Raji (cell line): ENCODE results near the gene PRLR.

Experiments
- POLR2A ChIP-seq: IDR thresholded peaks from 2 replicates; pipeline ENCODE4 v1.6.1; 2011; ENCODE audit warnings: low read depth, low read length, control low read depth; ENCODE audit not compliant: insufficient read depth

Gene PRLR

GRCh38 chr5:35135239-35135700 is 95.0 kb downstream of the PRLR start:
- TF ChIP-seq POLR2A, result no peak

DNA sequence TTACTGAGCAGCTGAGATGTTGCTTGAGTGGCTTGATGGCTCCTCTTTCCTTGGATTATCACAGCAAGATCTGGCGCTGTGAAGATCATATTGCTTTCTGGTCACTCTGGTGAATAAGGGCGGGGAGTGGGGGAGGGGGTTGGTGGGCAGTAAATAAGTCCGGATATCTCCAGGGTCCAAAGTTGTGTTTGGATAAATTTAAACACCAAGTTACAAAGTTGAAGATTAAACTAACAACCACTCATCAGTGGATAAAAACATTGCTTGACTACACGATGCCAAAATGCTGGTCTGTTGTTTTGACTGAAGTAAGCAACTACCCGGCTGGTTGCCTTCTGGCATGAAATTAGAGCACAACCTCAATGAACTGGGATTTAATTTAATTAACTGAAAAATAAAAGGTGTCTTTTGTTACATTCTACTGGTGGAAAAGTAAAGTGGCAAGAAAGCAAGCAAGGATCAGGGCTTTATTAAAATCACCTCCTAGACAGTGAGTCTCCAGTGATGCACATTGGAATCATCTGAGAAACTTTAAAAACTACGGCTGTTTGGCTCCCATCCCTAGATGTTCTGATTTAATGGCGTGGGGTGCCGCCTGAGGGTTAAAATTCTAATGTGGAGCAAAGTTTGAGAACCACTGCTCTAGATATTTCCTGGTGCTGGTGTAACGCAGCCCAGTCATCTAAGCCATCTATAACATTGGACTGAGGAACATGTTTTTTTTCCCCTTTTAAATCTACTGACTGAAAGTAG is 95.8 kb downstream of the PRLR start:
- no peak for TF ChIP-seq POLR2A

GRCh38 chr5:35133186-35133585 is 97.1 kb downstream of the PRLR start:
- no peak for TF ChIP-seq POLR2A

GRCh38 chr5:35131723-35132122 is 98.6 kb downstream of the PRLR start:
- TF ChIP-seq POLR2A, result no peak

- no peak for TF ChIP-seq POLR2A
Measured at GRCh38 chr5:35129921-35130485, 100.3 kb downstream of the PRLR start.

DNA sequence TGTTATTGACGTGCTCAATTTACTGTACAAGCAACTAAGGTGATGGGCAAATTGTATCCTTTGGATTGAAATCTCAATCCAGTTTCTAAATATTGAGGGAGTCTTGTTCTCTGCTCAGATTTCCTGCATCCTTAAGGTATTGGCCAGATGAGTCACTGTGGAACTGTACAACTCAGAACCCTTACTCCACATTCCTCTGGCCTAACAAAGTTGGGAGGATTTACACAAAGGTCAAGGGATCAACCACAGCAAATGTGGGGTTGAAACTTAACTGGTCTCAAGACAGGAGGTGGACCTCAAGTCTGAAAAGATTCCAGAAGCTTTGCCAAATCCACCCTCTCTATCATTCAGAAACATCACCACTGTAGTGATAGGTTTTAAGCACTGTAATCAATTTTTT is 101.0 kb downstream of the PRLR start:
- TF ChIP-seq POLR2A, result no peak

DNA sequence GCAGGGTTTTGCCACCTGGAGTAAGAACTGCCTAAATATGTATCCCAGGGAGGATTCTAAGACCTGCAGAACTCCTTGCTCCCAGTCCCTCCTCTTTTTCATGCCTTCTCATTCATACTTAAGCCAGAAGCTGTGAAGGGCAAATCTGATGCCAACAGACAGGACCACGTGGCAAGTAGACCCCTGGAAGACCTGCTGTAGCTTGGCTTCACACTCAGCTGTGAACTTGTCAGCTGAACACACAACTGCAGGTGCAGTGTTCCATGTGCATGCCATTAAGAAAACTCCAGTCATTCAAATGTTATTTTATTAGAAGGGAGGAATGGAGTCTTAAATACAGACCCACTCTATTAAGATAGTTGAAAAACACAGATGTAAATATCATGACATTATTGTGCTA is 103.3 kb downstream of the PRLR start:
- TF ChIP-seq POLR2A, result no peak

DNA sequence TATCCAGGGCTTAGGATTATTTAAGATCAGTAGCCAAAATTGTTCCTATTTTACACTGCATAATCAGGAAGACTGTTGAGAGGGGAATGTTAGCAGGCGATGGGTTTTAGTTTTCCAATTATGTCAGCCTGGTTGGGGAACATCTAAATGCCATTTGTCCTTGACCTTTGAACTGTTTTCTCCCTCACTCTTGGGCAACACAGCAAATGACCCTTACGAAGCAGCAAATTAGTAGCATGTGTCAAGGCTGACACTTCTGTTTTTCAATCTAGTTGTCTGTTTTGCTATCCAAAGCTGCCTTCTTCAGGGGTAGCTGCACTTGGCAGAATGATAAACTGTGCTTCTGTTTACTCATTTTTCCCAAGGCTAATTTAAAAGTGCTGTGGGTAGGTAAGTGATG is 104.5 kb downstream of the PRLR start:
- TF ChIP-seq POLR2A, result no peak

GRCh38 chr5:35124932-35125331 is 105.4 kb downstream of the PRLR start:
- no peak for TF ChIP-seq POLR2A

- no peak for TF ChIP-seq POLR2A
Measured at GRCh38 chr5:35122819-35123218, 107.5 kb downstream of the PRLR start.

- no peak for TF ChIP-seq POLR2A
Measured at GRCh38 chr5:35120715-35121114, 109.6 kb downstream of the PRLR start.

- TF ChIP-seq POLR2A, result no peak
Measured at GRCh38 chr5:35117967-35118366, 112.3 kb downstream of the PRLR start.

DNA sequence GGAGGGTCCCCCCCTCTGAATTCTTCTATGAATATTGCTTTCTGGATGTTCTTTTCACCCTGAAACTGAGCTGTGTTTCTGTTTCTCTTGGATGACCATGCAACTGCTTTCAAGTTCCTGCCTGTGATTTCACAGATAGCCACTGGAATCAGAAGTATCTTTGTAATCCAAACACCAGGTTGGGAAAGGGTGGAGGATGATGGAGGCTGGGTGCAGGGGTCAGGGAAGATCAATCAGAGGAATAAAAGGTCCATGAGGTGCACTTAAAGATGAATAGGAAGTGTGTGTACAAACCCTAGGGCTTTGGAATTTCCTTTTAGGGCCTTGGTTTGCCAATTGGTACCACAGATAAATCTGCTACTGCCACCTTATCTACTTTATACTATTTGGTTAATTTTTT is 114.4 kb downstream of the PRLR start:
- TF ChIP-seq POLR2A, result no peak

DNA sequence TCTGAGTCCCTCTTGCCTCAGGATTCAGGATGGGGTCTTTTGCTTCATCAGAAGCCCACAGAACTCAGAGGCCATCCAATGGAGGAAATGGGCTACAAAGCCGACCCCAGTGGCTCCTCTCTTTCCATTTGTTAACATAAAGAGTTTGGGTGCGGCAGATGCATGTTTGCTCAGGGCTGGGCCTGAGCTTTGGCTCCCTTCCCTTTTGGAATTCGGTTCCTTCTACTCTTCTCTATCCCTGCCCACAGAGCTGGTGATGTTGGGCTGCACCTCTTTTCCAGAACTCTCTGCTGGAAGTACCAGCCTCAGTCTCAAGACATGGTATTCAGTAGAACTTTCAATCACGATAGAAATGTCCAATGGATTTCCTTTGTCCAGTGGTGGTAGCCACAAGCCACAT is 115.6 kb downstream of the PRLR start:
- no peak for TF ChIP-seq POLR2A

DNA sequence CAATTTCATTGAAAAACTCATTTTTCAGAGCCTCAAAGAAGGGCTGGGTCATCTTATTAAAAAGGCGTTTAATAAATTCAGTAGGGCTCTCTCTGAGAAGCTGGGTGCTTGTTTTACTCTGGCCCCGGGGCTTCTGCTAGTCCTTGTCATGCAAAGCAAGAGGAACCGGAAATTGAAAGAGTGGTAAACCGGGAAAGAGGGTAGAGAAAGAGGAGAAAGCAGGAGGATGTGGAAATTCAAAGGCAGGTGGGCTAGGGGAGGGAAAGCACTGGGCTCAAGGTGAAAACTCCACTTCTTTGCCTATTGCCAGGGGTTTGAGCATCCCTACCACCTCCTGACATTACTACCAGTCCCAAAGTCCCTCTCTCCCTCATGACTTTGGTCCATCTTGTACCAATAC is 118.0 kb downstream of the PRLR start:
- no peak for TF ChIP-seq POLR2A

DNA sequence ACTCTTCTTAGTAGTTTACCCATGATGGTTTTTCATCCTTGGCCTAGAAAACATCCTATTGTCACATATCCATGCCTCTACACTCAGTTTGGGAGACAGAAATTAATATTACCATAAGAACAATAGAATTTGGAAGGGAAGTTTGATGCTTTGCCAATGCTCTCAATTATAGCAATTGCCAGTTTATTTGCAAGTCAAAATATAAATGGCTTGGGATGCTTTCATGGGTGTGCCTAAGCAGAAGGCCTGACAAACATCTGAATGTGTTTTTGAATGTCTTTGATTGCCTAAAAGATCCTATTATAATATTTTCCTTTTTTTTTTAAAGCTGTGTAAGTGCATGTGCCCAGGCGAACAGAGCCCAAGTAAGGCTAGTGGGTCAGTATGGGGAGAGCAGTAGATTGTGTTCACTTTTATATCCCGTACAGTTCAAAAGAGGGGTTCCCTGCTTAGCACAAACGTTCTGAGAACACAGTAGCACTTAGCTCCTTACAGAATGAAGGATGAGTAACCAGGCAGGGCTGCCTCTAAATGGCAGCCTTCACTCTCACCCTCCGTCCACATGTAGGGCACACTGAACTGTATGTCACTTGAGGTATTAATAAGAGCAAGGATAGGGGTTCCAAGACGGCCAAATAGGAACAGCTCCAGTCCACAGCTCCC is 126.5 kb downstream of the PRLR start:
- TF ChIP-seq POLR2A, result no peak
